NCI-H146 (cell line): Measurements from ENCODE around the gene WRAP53.

Experiments
- DNase-seq: peaks from one replicate; lab custom pipeline; 2025; lab: John Stamatoyannopoulos, UW

Gene WRAP53

GRCh38 chr17:7709031-7709430, 20.8 kb downstream of the WRAP53 start:
- DNase-seq, result no peak

GRCh38 chr17:7710301-7710700, 22.0 kb downstream of the WRAP53 start:
- DNase-seq, result no peak

- no peak for DNase-seq
Observed at GRCh38 chr17:7711051-7711755, 22.9 kb downstream of the WRAP53 start.

- peak; percentile 23 for DNase-seq
Observed at GRCh38 chr17:7712111-7712771, 24.0 kb downstream of the WRAP53 start.

- no peak for DNase-seq
Observed at GRCh38 chr17:7713782-7714181, 25.5 kb downstream of the WRAP53 start.

- no peak for DNase-seq
Observed at GRCh38 chr17:7714721-7715594, 26.7 kb downstream of the WRAP53 start.

GRCh38 chr17:7715936-7716886, 27.9 kb downstream of the WRAP53 start:
- no peak for DNase-seq

- DNase-seq, result peak; percentile 87
Observed at GRCh38 chr17:7716901-7717755, 28.9 kb downstream of the WRAP53 start, which contains the start of gene DNAH2. Gene DNAH2 (plus strand): TSS chr17:7717744. CDS start chr17:7719735, 1,991 bp downstream.

GRCh38 chr17:7717756-7718350, 29.6 kb downstream of the WRAP53 start:
- DNase-seq, result peak; percentile 32

GRCh38 chr17:7719661-7720060, 31.4 kb downstream of the WRAP53 start:
- no peak for DNase-seq

- DNase-seq, result peak; percentile 43
Observed at GRCh38 chr17:7720125-7720524, 31.8 kb downstream of the WRAP53 start.

- no peak for DNase-seq
Observed at GRCh38 chr17:7721612-7722011, 33.3 kb downstream of the WRAP53 start.

GRCh38 chr17:7727886-7728285, 39.6 kb downstream of the WRAP53 start:
- no peak for DNase-seq

GRCh38 chr17:7729816-7730215, 41.5 kb downstream of the WRAP53 start:
- DNase-seq, result peak; percentile 45

GRCh38 chr17:7732981-7733539, 44.8 kb downstream of the WRAP53 start:
- DNase-seq, result no peak

GRCh38 chr17:7737601-7738000, 49.3 kb downstream of the WRAP53 start:
- DNase-seq, result no peak

GRCh38 chr17:7739746-7740145, 51.5 kb downstream of the WRAP53 start:
- no peak for DNase-seq

GRCh38 chr17:7740481-7741001, 52.3 kb downstream of the WRAP53 start:
- DNase-seq, result peak; percentile 37

GRCh38 chr17:7742729-7743128, 54.5 kb downstream of the WRAP53 start:
- no peak for DNase-seq
